Progenitor cell of endocrine pancreas (in vitro differentiated cells): Measurements from ENCODE around the gene PRPF39. TPM values are rescaled to one million over a fixed set of nuclear protein-coding genes. Genes with fewer than 3 reads are reported as not detected.

Experiments
- DNase-seq: peaks from one replicate; pipeline ENCODE4 v3.0.0; 2021; ENCODE audit warnings: low spot score; ENCODE audit not compliant: unreplicated experiment
- H3K27ac Mint-ChIP-seq: 2 replicates; pipeline ENCODE4 v1.8.0; 2021; ENCODE audit warnings: mild to moderate bottlenecking, moderate library complexity, mixed read lengths
- H3K27me3 Mint-ChIP-seq: 2 replicates; pipeline ENCODE4 v1.8.0; 2021; ENCODE audit warnings: mixed read lengths
- H3K36me3 Mint-ChIP-seq: 2 replicates; pipeline ENCODE4 v1.8.0; 2022; ENCODE audit warnings: mixed read lengths; ENCODE audit not compliant: insufficient read depth
- H3K4me1 Mint-ChIP-seq: 2 replicates; pipeline ENCODE4 v1.8.0; 2021; ENCODE audit warnings: low read depth, mixed read lengths
- H3K4me3 Mint-ChIP-seq: 2 replicates; pipeline ENCODE4 v1.8.0; 2021; ENCODE audit warnings: low read depth, mild to moderate bottlenecking, moderate library complexity, mixed read lengths
- H3K9me3 Mint-ChIP-seq: 2 replicates; pipeline ENCODE4 v1.8.0; 2021; ENCODE audit warnings: low read depth, mixed read lengths
- CTCF ChIP-seq: fragments of 200-600 bp; sonication (generic); IDR thresholded peaks from one replicate; pipeline ENCODE4 v1.5.0; 2021; ENCODE audit warnings: antibody characterized with exemption, mild to moderate bottlenecking; ENCODE audit not compliant: unreplicated experiment
- total RNA-seq: library from RNA; stranded (reverse); gene quantifications from 2 replicates; pipeline ENCODE4 v1.2.1, GENCODE V29; 2021

PRPF39 gene
- total RNA-seq, 1 donor from 2014 or later: 66.8 TPM

- H3K9me3 Mint-ChIP-seq: no peaks in the 10 kb centered on the region
- H3K27me3 Mint-ChIP-seq: no peaks in the 10 kb centered on the region
- H3K4me1 Mint-ChIP-seq: no peaks in the 10 kb centered on the region
- no peak overlapping the region for H3K4me3 Mint-ChIP-seq
- H3K27ac Mint-ChIP-seq: no peak overlapping the region
- peaks cover 10% of the 10 kb centered on the region for H3K36me3 Mint-ChIP-seq
- no peak for DNase-seq
- TF ChIP-seq CTCF: no peak
Observed at GRCh38 chr14:45144658-45145057, 60.7 kb downstream of the PRPF39 start.

GRCh38 chr14:45145214-45145613 is 61.3 kb downstream of the PRPF39 start:
- no peaks in the 10 kb centered on the region for H3K4me1 Mint-ChIP-seq
- TF ChIP-seq CTCF: no peak
- no peaks in the 10 kb centered on the region for H3K9me3 Mint-ChIP-seq
- H3K36me3 Mint-ChIP-seq: peaks cover 10% of the 10 kb centered on the region
- no peak overlapping the region for H3K4me3 Mint-ChIP-seq
- H3K27me3 Mint-ChIP-seq: no peaks in the 10 kb centered on the region
- H3K27ac Mint-ChIP-seq: no peak overlapping the region
- no peak for DNase-seq

- H3K27me3 Mint-ChIP-seq: no peaks in the 10 kb centered on the region
- peaks cover 4% of the 10 kb centered on the region for H3K4me1 Mint-ChIP-seq
- DNase-seq: no peak
- peak overlapping the region; percentile 19 for H3K27ac Mint-ChIP-seq
- no peaks in the 10 kb centered on the region for H3K9me3 Mint-ChIP-seq
- TF ChIP-seq CTCF: no peak
- H3K36me3 Mint-ChIP-seq: peaks cover 11% of the 10 kb centered on the region
- H3K4me3 Mint-ChIP-seq: no peak overlapping the region
Observed at GRCh38 chr14:45149602-45150001, 65.7 kb downstream of the PRPF39 start.

GRCh38 chr14:45150386-45150890 is 66.5 kb downstream of the PRPF39 start:
- Mint-ChIP-seq H3K9me3 (no peaks in the 10 kb centered on the region), H3K27ac (no peak overlapping the region), H3K36me3 (peaks cover 6% of the 10 kb centered on the region), H3K27me3 (no peaks in the 10 kb centered on the region), H3K4me3 (no peak overlapping the region), H3K4me1 (peaks cover 4% of the 10 kb centered on the region)
- no peak for TF ChIP-seq CTCF
- DNase-seq: no peak

GRCh38 chr14:45156067-45156466 is 72.2 kb downstream of the PRPF39 start:
- H3K36me3 Mint-ChIP-seq: no peaks in the 10 kb centered on the region
- TF ChIP-seq CTCF: no peak
- H3K27me3 Mint-ChIP-seq: no peaks in the 10 kb centered on the region
- no peaks in the 10 kb centered on the region for H3K4me1 Mint-ChIP-seq
- H3K4me3 Mint-ChIP-seq: no peak overlapping the region
- DNase-seq: no peak
- no peaks in the 10 kb centered on the region for H3K9me3 Mint-ChIP-seq
- H3K27ac Mint-ChIP-seq: no peak overlapping the region

Other genes starting within 250 kb of the PRPF39 start
- 17.9 and 19.5 TPM in 2 replicates for gene KLHL28, start 122.2 kb upstream of the PRPF39 start, total RNA-seq
- 25.0 and 28.5 TPM in 2 replicates for gene TOGARAM1, start 121.9 kb upstream of the PRPF39 start, total RNA-seq
- 121 and 125 TPM in 2 replicates for gene FKBP3, start 50.4 kb downstream of the PRPF39 start, total RNA-seq
- 11.1 and 11.6 TPM in 2 replicates for gene FANCM, start 51.8 kb downstream of the PRPF39 start, total RNA-seq
- 39.7 and 40.4 TPM in 2 replicates for gene MIS18BP1, start 169.1 kb downstream of the PRPF39 start, total RNA-seq